IPS-NIHi11 (cell line): ENCODE data around the gene NT5E.

ENCODE experiments used
- DNase-seq: peaks from one replicate; pipeline ENCODE4 v3.0.0; 2012; ENCODE audit warnings: mixed read lengths, low spot score

Gene NT5E

DNA sequence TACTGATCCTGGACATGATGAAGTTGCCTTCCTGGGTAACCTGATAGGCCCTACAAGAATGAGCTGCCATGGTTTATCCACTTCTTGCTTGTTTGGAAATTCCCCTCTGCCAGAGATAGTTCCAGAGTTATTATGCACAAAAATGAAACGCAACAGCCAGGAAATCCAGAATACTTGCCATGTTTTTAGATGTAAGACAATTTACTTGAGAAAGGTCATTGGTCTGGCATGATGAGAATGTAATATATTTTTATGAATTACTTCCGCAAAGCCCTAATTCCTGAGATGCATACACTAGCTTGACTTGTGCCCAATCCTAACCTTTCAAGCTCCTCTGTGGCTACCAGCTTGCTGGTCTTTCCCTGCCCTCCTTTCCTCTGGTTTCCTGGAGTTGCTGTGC lies 27.9 kb upstream of the NT5E start:
- DNase-seq = no peak

DNA sequence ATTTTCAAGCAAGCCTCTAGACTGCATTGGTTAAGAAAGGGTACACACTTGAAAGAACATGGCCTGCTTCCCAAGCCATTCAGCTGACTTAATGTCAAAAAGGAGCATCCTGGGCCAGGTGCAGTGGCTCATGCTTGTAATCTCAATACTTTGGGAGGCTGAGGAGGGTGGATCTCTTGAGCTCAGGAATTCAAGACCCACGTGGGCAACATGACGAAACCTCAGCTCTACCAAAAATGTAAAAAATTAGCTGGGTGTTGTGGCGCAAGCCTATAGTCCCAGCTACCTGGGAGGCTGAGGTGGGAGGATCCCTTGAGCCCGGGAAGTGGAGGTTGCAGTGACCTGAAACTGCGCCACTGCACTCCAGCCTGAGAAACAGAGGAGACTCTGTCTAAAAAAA lies 26.9 kb upstream of the NT5E start:
- DNase-seq = no peak

DNA sequence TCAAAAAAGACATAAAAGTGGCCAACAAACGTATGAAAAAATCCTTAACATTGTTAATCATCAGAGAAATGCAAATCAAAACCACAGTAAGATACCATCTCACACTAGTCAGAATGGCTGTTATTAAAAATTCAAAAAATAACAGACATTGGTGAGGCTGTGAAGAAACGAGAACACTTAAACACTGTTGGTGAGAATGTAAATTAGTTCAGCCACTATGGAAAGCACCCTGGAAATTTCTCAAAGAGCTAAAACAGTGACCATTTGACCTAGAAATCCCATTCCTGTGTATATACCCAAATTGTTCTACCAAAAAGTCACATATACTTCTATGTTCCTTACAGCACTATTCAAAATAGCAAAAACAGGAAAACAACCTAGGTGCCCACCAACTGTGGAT lies 24.9 kb upstream of the NT5E start:
- no peak for DNase-seq

GRCh38 chr6:85425997-85426396 lies 23.9 kb upstream of the NT5E start:
- DNase-seq = no peak

DNA sequence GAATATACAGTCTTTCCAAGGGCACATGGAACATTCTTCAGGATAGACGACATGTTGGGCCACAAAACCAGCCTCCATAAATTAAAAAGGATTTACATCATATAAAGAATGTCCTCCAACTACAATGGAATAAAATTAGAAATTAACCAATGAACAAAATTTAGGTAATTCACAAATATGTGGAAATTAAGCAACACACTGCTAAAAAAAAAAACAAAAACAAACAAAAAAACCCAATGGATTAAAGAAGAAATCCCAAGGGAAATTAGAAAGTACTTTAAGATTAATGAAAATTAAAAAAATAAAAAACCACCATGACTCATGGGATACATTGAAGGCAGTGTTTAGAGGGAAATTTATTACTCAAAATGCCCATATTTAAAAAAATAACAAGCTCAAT lies 21.4 kb upstream of the NT5E start:
- DNase-seq = no peak

DNA sequence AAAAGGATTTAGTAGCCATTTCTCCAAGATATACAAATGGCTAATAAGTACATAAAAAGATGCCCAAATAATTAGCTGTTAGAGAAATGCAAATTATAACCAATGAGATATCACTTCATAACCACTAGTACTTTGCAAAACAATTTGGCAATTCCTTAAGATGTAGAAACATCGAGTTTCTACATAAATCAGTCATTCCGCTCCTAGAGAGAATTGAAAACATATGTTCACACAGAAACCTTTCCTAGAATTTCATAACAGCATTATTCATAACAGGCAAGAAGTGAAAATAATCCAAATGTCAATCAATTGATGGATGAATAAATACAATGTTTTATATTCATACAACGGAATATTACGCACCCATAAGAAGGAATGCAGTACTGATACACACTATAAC lies 20.5 kb upstream of the NT5E start:
- DNase-seq = no peak

DNA sequence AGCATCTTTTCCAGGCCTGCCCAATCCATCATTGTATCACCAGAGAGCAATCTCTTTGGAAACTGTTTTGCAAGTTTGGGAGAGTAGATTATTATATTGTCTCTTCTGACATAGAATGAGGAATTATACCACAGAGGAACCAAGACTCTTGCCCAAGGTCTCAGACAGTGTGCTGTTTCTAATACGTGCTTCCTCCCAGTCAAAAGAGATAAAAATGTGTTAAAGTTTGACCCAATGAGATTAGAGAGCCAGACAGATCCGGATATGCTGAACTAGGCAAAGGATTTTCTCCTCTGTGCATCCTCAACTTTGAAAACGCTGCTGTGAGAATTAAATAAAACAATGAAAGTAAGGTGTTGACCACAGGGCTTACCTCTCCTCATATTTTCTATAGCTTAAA lies 18.6 kb upstream of the NT5E start:
- DNase-seq = no peak

- no peak for DNase-seq
These were observed 17.3 kb upstream of the NT5E start for GRCh38 chr6:85432554-85432953.

GRCh38 chr6:85435851-85436250 lies 14.0 kb upstream of the NT5E start:
- no peak for DNase-seq

GRCh38 chr6:85436411-85436810 lies 13.5 kb upstream of the NT5E start:
- DNase-seq = no peak

DNA sequence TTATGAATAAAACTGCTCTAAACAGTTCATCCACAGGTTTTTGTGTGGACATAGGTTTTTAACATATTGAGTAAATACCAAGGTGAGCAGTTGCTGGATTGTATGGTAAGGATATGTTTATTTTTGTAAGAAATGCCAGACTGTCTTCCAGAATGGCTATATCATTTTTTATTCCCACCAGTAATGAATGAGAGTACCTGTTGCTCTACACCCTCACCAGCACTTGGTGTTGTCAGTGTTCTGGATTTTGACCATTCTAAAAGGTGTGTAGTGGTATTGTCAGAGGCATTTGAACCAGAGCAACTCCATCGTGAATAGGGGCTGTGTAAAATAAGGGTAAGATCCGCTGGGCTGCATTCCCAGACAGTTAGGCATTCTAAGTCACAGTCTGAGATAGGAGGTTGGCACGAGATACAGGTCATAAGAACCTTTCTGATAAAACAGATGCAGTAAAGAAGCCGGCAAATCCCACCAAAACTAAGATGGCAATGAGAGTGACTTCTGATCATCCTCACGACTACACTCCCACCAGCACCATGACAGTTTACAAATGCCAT lies 12.9 kb upstream of the NT5E start:
- DNase-seq = no peak

- no peak for DNase-seq
These were observed 6.3 kb upstream of the NT5E start for GRCh38 chr6:85443349-85444117.

- peak; percentile 33 for DNase-seq
These were observed 480 bp upstream of the NT5E start for GRCh38 chr6:85449388-85449817.

GRCh38 chr6:85451565-85452306 lies 1.9 kb downstream of the NT5E start:
- DNase-seq = no peak

- no peak for DNase-seq
These were observed 2.6 kb downstream of the NT5E start for GRCh38 chr6:85452441-85452881.

DNA sequence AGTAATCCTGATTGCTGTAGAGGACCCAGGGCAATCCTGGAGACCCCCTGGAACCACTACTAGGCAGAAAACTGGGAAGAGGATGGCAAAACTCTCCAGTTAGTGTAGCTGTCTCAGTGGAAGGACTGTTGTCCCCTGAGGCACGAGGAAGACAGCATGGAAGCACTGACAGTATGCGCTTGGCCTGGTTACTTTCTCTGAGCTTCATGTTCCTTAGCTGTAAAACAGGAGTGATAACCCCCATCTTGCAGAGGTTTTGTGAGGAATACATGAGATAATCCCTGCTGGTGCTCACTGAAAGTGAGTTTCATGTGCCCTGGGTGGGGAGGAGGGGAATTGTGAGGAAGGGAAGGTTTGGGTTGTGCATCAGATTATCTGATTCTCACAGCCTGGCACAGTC lies 3.2 kb downstream of the NT5E start:
- no peak for DNase-seq

DNA sequence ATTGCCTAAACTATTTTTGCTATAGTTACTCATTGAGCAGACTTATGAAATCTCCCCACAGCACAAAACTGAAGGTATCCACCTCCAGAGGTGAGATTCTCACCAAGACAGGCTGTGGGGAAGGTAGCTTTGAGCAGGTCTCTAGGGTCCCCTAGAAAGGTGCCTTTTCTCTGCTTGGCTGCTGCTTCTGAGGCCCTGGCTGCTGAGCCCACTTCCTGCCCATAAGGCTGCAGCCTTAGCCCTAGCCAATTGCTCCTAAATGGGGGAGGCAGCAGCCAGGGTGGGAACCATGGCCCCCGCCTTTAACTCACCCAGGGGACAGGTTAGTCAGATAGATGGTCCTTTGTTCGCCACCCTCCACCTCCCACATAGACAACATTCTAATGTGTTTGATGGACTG lies 3.6 kb downstream of the NT5E start:
- DNase-seq = no peak

DNA sequence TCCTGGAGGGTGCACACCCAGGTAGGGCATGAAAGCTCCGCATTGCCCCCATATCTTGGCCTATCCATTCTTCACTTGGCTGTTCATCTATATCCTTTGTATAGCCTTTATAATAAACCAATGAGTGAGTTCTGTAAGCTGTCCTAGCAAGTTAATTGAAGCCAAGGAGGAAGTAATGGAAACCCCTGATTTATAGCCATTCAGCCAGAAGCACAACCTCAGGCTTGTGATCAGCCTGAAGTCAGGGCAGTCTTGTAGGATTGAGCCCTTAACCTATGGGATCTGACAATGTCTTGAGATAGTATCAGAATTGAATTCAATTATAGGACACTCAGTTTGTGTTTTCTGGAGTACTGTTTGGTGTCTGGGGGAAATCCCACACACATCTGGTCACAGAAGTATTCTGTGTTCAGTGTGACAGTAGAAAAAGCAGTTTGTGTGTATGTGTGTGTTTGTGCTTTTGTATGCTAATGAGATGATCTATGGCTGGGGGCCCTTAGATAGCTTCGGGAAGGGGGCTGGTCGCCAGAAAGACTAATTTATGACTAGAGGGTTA lies 5.7 kb downstream of the NT5E start:
- DNase-seq = no peak

- no peak for DNase-seq
These were observed 6.9 kb downstream of the NT5E start for GRCh38 chr6:85456782-85457181.

DNA sequence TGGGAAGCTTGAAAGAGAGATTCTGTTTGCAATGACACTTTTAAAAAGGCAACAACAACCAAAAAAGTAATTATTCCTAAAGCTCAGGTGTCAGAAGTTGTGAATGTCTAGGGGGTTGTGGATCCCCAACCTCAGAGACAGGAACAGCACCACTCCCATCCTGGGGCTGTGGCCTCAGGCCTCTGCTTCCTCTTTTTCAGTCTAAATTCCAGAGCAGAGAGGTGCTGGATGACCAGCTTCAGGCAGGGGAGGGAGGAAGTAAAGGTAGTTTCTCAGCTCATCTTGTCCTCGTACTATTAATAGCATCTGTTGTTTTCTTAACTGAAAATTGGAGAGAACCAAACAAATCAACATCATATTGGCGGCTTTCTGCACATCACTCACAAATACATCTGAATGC lies 8.3 kb downstream of the NT5E start:
- no peak for DNase-seq

DNA sequence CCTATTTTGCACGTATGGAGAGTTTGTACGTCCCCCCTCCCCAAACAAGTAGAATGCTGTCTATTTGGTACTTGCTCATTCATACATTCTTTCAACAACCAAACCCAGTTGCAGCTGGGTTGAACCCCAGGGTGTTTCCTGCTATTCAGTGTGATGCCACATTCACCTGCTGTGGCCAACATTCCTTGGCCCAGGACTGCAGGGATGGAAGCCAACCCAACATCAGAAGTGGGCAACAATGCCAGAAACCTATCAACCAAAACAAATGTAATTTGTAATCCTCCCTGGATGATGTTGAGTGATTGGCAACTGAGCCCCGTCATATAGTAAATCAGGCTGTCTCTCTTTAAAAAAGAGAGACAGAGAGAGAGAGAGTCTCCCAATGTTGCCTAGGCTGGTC lies 8.9 kb downstream of the NT5E start:
- peak; percentile 40 for DNase-seq

DNA sequence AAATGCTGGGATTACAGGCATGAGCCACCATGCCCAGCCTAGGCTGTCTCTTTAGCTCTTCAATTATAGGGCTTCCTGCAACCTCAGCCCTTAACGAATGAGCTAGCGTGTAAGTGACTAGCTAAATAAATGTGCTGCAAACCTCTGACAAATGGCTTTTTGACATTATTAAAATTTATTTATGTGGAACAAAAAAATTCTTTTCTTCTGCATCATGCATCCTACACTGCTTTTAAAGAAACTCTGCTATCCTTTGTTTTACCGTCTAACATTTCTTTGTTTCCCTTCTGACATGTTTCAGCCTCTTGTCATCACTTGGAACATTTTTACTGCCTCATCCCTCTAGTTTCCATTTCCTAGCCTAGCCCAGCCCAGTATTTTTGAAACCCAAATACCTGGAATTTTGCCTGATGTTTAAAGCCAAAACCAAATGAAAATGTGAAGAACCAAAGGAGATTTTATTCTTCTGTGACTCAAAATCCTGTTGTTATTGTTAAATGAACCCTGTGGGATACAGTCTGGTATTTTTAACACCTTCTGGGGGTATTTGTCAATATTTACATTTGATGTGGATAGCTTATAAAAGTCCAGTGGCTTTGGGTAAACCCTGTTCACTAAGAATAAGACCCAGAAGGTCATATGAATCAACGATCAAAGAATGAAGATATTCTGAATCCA lies 9.5 kb downstream of the NT5E start:
- no peak for DNase-seq
